Ectodermal cell (in vitro differentiated cells): ENCODE results near the gene PANX2.

Source experiments
- H3K27ac ChIP-seq: 2 replicates; pipeline ENCODE4 v1.7.0; 2013; ENCODE audit warnings: mild to moderate bottlenecking, low read depth, low read length; ENCODE audit not compliant: insufficient read depth, poor library complexity, severe bottlenecking
- H3K27me3 ChIP-seq: 2 replicates; pipeline ENCODE4 v1.7.0; 2013; ENCODE audit warnings: mild to moderate bottlenecking, low read length; ENCODE audit not compliant: insufficient read depth, control insufficient read depth, poor library complexity, severe bottlenecking
- H3K36me3 ChIP-seq: one replicate; pipeline ENCODE4 v1.7.0; 2013; ENCODE audit warnings: low read length; ENCODE audit not compliant: control insufficient read depth, insufficient read depth
- H3K4me1 ChIP-seq: one replicate; pipeline ENCODE4 v1.7.0; 2013; ENCODE audit warnings: low read length; ENCODE audit not compliant: control insufficient read depth, insufficient read depth
- H3K4me3 ChIP-seq: 2 replicates; pipeline ENCODE4 v1.7.0; 2013; ENCODE audit warnings: low read depth, low read length, control low read depth; ENCODE audit not compliant: insufficient read depth
- H3K9me3 ChIP-seq: 2 replicates; pipeline ENCODE4 v1.7.0; 2013; ENCODE audit warnings: mild to moderate bottlenecking, low read length, moderate library complexity; ENCODE audit not compliant: control insufficient read depth
- WGBS, 2 experiments: methylation state at CpG; one replicate each; pipeline ENCODE4 v1.1.7; 2013; ENCODE audit warnings: missing lambda C conversion rate in 2 of 2; 5-methylcytosine and 5-hydroxymethylcytosine counted together

PANX2 gene

DNA sequence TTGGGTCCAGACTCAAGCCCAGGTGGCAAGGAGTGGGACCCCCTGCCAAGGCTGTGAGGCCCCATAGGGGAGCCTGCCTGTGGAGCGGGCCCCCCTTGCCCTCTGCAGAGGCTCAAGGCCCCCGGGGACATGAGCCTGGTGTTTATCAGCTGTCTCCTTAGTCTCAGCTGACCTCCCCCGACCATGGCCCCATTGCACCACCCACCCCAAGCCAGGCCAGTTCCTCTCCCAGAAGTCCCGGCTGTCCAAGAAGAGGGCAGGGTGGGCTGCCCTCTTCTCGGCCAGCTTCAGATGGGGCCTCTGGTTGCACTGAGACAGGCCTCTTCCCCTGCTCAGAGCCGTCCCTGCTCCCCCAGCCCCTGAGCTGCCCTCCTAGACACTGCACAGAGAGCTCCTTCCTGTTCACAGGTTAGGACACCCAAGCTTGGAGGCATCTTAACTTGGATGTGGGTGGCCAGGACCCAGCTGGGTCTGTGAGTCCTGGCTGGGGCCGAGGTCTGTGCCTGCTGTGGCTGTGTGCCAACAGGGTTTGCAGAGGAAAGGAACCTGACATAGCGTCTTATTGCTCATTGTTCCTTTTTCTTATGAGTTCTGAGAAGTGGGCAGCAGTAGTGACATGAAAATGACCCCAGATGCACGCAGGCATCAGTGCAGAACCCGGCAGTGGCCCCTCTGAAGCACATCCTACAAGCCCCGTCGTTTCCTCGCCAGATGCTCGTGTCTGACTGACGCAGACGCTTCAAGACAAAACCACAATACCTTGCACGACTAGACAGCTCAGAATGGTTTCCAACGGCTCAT, 20.6 kb downstream of the PANX2 start:
- no peak overlapping the region for H3K4me3 ChIP-seq
- no peaks in the 10 kb centered on the region for H3K27me3 ChIP-seq
- H3K4me1 ChIP-seq: no peaks in the 10 kb centered on the region
- H3K9me3 ChIP-seq: no peaks in the 10 kb centered on the region
- H3K36me3 ChIP-seq: no peaks in the 10 kb centered on the region
- WGBS, 2 experiments: 92 to 93% methylated on average over 18 of the region's 18 CpGs
- no peak overlapping the region for H3K27ac ChIP-seq

DNA sequence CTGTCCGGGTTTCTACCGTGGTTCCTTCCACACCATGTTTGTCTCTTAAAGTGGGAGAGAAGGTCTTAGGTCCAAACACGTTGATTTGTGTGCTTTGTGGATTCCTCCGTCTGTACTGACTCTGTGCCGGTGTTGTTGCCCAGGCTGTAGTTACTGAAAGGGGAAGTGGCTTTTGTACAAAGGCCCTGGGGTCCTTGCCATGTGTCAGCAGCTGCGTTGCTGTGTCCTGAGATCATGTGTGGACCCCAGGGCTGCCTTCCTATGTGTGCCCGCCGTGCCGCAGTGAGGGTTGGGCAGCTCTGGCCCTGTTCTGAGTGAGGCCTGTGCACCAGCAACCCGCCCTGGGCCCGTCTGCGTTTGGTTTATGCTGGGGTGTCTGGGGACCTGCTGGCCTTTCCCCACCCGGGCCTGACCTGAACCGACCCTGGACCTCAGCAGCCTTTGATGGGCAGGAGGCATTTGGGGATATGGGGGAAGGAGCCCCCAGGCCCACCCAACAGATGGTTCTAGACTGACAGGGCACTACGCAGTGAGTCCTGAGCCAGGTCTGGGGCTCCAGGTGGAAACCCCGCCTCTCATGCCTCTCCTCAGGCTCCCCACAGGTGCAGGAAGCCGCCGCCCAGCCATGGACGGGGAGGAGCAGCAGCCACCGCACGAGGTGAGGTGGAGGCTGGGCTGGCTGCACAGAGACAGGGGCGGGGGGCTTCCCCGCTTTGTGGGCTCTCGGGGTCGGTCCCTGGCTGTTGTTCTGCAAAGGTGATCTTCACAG, 22.1 kb downstream of the PANX2 start:
- Histone ChIP-seq H3K36me3 (peaks cover 3% of the 10 kb centered on the region), H3K27ac (no peak overlapping the region), H3K27me3 (no peaks in the 10 kb centered on the region), H3K4me1 (no peaks in the 10 kb centered on the region), H3K9me3 (no peaks in the 10 kb centered on the region), H3K4me3 (no peak overlapping the region)
- WGBS, 2 experiments: 93 to 94% methylated on average over 25 of the region's 25 CpGs

DNA sequence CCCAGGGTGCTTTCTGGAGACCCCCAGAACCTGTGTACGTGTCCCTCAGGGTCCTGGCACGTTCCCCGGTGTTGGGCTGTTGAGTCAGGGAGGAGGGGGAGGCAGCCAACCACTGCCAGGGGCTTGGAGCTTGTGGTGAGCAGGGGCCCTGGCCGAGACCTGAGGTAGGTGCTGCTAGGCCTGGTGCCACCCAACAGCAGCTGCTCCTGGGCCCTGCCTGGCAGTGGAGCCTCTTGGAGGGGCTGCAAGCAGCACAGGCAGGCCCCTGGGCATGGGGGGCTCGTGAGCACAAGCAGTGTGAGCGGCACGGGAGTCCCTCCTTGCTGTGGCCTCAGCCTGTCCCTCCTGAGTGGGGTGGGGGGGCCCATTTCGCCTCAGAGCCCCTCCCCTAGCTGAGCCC, 23.1 kb downstream of the PANX2 start:
- Histone ChIP-seq H3K27ac (no peak overlapping the region), H3K36me3 (peaks cover 5% of the 10 kb centered on the region), H3K27me3 (no peaks in the 10 kb centered on the region), H3K9me3 (no peaks in the 10 kb centered on the region), H3K4me1 (no peaks in the 10 kb centered on the region), H3K4me3 (no peak overlapping the region)
- 90 to 91% methylated on average over 8 of the region's 8 CpGs for WGBS, 2 experiments

DNA sequence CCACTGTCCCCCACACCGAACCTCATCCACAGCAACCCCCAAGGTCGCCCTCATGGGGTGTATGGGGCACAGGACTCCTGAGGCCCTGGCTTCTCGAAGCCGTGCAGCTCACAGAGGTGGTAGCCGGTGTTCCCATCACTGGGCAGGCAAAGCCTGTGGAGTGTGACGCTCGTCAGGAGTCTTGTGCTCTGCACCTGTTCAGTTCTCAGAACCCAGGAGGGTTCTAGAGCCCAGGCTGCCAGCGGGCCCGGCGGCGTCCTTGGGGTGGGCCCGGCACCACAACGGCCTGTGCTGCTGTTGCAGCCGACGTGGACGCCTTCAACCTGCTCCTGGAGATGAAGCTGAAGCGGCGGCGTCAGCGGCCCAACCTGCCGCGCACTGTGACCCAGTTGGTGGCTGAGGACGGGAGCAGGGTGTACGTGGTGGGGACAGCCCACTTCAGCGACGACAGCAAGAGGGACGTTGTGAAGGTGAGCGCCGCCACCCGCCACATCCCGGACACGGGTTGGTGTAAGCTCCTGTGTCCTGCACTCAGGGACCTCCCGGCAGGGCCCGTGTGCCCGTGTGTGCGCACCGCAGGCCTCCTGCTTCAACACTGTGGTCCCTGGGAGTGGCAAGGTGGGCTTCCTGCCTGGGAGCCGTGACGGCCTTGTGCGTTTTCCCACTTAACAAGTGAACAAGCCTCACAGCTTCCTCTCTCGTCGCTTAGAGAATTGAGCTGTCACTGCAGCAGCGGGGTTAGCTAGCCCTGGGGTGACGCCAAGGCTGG, 23.7 kb downstream of the PANX2 start:
- Histone ChIP-seq H3K4me3 (no peak overlapping the region), H3K9me3 (no peaks in the 10 kb centered on the region), H3K27me3 (no peaks in the 10 kb centered on the region), H3K4me1 (no peaks in the 10 kb centered on the region), H3K36me3 (peaks cover 5% of the 10 kb centered on the region), H3K27ac (no peak overlapping the region)
- 96% methylated on average over 44 of the region's 44 CpGs for WGBS, 2 experiments

DNA sequence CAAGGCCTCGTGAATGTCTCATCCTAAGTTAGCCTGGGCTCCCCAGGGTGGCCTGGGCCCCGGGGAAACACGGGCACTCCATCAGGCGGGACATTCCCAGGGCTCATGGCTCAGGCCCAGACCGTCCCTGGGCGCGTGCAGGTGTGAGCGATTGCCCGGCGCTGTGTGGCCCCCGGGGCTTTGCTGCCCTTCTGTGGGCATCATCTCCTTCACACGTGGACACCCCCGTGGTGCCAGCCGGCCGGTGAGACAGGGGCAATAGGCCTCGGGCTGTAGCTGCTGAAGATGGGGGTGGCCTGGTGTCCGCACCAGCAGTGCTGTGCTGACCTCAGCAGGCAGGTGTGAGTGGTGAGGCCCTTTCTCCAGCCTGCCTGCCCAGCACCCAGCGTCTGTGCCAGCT, 25.7 kb downstream of the PANX2 start:
- Histone ChIP-seq H3K27ac (no peak overlapping the region), H3K27me3 (no peaks in the 10 kb centered on the region), H3K9me3 (no peaks in the 10 kb centered on the region), H3K4me1 (peaks cover 7% of the 10 kb centered on the region), H3K4me3 (no peak overlapping the region), H3K36me3 (peaks cover 5% of the 10 kb centered on the region)
- WGBS, 2 experiments: 94 to 95% methylated on average over 18 of the region's 18 CpGs

DNA sequence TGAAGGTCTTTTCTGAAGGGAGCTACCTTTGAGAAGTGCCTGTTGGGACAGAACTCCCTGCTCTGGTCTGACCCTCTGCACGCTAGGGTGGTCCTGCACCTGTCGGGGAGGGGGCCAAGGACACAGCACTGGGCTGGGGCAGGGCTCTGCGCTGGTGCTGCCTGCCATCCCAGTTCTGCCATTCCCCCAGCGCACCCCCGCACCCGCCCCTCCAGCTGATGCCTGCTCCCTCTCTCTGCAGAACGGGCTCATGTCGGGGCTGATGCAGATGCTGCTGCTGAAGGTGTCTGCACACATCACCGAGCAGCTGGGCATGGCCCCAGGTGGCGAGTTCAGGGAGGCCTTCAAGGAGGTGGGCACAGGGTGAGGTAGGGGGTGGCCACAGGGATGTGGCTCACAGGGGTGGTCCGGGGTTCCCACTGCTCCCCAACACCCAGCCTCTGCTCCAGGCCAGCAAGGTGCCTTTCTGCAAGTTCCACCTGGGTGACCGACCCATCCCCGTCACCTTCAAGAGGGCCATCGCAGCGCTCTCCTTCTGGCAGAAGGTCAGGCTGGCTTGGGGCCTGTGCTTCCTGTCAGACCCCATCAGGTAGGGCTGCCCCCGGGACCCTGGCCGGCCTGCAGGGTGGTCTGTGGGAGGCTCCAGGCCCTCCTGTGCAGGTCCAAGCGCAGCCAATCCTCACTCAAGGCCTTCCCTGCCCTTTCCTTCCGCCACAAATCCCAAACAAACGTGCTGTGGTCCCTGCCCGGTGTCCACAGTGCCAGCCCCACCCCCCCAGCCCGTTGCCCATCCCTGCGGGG, 26.7 kb downstream of the PANX2 start:
- 92 to 93% methylated on average over 23 of the region's 23 CpGs for WGBS, 2 experiments
- Histone ChIP-seq H3K4me3 (no peak overlapping the region), H3K27ac (no peak overlapping the region), H3K9me3 (no peaks in the 10 kb centered on the region), H3K36me3 (peaks cover 5% of the 10 kb centered on the region), H3K27me3 (peaks cover 4% of the 10 kb centered on the region), H3K4me1 (peaks cover 13% of the 10 kb centered on the region)

DNA sequence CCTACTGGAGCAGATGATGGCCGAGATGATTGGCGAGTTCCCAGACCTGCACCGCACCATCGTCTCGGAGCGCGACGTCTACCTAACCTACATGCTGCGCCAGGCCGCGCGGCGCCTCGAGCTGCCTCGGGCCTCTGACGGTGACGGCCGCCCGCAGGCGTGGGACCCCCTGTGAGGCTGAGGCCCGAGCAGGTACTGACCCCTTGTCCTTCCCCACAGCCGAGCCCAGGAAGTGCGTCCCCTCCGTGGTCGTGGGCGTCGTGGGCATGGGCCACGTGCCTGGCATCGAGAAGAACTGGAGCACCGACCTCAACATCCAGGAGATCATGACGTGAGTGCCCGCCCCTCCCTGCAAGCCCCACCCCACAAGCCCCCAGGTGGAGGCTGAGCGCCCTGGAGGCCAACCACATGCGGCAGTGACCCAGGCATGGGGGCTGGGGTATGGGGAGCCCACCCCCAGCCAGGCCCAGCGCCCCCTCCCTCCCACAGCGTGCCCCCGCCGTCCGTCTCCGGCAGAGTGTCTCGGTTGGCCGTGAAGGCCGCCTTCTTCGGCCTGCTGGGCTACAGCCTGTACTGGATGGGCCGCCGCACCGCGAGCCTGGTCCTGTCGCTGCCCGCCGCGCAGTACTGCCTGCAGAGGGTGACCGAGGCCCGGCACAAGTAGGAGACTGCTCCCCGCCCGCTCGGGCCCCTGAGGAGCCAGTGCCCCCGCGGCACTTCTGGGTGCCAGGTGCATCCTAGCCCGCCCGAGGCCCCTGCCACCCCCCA, 27.5 kb downstream of the PANX2 start:
- 95 to 97% methylated on average over 61 of the region's 61 CpGs for WGBS, 2 experiments
- Histone ChIP-seq H3K27me3 (peaks cover 4% of the 10 kb centered on the region), H3K4me1 (peaks cover 16% of the 10 kb centered on the region), H3K36me3 (peaks cover 5% of the 10 kb centered on the region), H3K27ac (no peak overlapping the region), H3K4me3 (no peak overlapping the region), H3K9me3 (no peaks in the 10 kb centered on the region)

DNA sequence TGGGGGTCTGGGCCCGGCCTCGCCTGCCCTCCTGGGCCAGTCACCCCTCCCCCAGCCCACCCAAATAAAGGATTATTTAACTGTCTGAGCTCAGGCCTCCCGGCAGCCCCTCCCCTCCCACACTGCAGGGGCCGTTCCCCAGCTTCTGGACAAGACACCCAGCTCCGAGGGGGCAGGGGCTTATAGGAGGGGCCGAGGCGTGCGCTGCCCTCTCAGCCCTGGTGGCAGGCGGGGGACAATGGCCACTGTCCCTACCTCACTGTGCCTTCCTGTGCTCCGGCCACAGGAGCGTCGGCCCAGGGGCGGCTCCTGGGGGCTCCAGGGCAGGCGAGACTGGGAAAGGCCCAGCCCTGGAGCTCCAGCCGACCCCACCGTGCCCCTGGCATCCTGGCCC, 28.1 kb downstream of the PANX2 start:
- H3K27me3 ChIP-seq: peaks cover 4% of the 10 kb centered on the region
- no peak overlapping the region for H3K27ac ChIP-seq
- peaks cover 16% of the 10 kb centered on the region for H3K4me1 ChIP-seq
- H3K9me3 ChIP-seq: no peaks in the 10 kb centered on the region
- no peak overlapping the region for H3K4me3 ChIP-seq
- H3K36me3 ChIP-seq: peaks cover 8% of the 10 kb centered on the region
- 93 to 95% methylated on average over 16 of the region's 16 CpGs for WGBS, 2 experiments

DNA sequence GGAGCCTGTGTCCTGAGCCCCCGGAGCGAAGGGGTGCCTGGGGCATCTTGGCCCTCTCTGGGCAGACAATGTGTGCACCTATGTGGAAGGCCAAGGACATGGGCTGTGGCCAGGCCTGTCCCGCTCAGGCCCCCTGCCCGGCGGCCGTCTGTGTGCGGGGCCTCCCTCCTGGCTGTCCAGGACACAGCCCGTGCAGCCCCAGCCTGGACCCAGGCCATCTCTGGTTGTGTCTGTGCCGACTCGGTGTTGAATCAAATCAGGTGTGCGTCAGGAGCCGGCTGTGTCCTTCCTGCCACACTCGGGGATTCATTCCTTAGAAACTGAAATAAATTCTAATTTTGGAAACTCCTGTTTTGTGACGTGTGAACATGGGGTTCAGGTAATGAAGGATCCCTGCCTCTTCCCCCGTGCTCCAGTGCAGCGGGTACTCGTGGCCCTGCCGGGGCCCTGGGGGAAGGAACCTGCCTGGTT, 28.8 kb downstream of the PANX2 start:
- no peak overlapping the region for H3K27ac ChIP-seq
- H3K36me3 ChIP-seq: peaks cover 8% of the 10 kb centered on the region
- H3K4me1 ChIP-seq: peaks cover 16% of the 10 kb centered on the region
- peaks cover 4% of the 10 kb centered on the region for H3K27me3 ChIP-seq
- no peaks in the 10 kb centered on the region for H3K9me3 ChIP-seq
- WGBS, 2 experiments: 92 to 94% methylated on average over 18 of the region's 18 CpGs
- no peak overlapping the region for H3K4me3 ChIP-seq
